ENCODE measurements around the gene DNAH3.

The DNAH3 gene

GRCh38 chr16:20903899-20904506 lies 246.6 kb downstream of the DNAH3 start:
- DNase-seq (ENCODE audit: low read depth), result no peak

GRCh38 chr16:20903116-20903898 lies 247.3 kb downstream of the DNAH3 start:
- no peak for DNase-seq (ENCODE audit: low read depth)

DNA sequence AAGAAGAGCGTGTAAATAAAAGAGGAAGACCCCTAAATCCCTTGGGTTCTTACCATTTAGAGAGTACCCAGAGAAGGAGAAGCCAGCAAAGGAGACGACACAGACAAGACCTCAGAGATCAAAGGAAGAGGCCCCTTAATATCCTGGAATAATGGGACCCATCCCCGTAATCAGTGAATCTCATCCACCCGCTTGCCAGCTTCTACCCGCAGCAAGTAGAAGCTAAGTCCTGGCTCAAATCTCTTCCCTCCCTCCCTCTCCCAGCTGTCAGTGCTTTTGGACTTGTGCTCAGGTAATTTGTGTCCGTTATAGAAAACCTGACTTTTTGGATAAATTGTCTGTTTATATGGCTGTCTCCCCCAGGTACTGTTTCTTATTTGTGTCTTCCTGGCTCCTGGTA lies 248.2 kb downstream of the DNAH3 start:
- no peak for DNase-seq (ENCODE audit: low read depth)

- DNase-seq (ENCODE audit: low read depth), result no peak
Measured at GRCh38 chr16:20901436-20902112, 249.1 kb downstream of the DNAH3 start.

DNA sequence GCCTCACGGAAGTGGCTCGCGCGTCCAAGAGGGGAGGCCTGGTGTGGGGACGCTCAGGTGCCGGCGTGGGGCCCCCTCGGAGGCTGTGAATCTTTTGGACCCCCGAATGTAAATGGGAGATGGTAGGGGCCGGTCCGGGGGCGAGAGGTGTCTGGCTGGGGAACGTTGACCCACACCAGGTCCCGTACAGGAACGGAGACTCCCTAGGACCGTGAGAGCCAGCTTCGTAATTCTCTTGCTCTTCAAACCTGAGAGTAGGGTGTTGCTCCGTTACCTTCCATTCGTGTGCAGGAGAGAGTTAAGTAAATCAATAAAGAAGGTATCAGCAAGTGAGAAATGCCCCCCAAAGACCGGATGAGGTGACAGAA lies 249.6 kb downstream of the DNAH3 start:
- no peak for DNase-seq (ENCODE audit: low read depth)

- peak; percentile 74 for DNase-seq (ENCODE audit: low read depth)
Measured at GRCh38 chr16:20900299-20901067, 250.2 kb downstream of the DNAH3 start, which contains the start of the genes DCUN1D3 and LYRM1. Gene DCUN1D3, minus strand, starts transcription at chr16:20900358. Its CDS starts 37,820 bp downstream, at chr16:20862538. Gene LYRM1, plus strand, starts transcription at chr16:20900771. Its CDS starts 14,785 bp downstream, at chr16:20915556.

GRCh38 chr16:20899477-20900298 lies 251.0 kb downstream of the DNAH3 start:
- peak; percentile 12 for DNase-seq (ENCODE audit: low read depth)

DNA sequence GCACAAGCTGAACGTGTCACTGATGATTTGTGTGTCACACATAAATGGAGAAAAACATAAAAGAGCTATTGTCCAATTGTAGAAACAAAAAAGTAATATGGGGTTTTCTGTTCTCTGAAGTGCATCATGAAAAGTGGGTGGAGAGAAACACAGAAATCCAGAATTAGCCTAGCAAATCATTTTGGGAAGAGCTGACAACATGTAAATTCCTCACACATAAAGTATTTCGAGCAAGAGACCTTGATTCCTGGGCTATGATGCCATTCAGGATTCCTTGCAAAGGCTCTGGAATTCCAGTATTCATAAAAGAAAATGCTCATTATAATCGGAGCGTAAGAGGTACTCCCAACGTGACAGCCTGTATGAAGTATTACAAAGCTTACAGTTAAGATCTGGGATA lies 251.6 kb downstream of the DNAH3 start:
- no peak for DNase-seq (ENCODE audit: low read depth)

- DNase-seq (ENCODE audit: low read depth), result no peak
Measured at GRCh38 chr16:20897922-20898321, 252.7 kb downstream of the DNAH3 start.

- DNase-seq (ENCODE audit: low read depth), result no peak
Measured at GRCh38 chr16:20897253-20897897, 253.3 kb downstream of the DNAH3 start.

DNA sequence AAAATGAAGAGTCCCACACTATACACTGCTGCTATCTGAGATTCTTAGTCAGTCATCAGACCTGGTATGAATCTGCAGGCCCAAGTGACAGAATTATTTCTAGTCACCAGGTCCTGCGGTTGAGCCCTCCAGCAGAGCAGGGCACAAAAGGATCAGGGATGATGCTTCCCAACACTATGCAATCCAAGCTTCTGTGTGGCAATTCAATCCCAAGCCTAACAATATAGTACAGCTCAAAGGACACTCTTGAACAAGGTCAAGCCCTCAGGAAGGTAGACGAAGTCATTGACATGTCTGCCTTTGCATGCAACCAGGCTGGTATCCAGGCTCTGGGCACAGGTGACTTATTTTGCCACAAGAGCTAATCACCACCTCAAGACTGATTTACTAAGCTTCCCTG lies 256.3 kb downstream of the DNAH3 start:
- DNase-seq (ENCODE audit: low read depth), result no peak

- DNase-seq (ENCODE audit: low read depth), result no peak
Measured at GRCh38 chr16:20889625-20890275, 260.9 kb downstream of the DNAH3 start.

GRCh38 chr16:20887207-20887606 lies 263.4 kb downstream of the DNAH3 start:
- DNase-seq (ENCODE audit: low read depth), result no peak

DNA sequence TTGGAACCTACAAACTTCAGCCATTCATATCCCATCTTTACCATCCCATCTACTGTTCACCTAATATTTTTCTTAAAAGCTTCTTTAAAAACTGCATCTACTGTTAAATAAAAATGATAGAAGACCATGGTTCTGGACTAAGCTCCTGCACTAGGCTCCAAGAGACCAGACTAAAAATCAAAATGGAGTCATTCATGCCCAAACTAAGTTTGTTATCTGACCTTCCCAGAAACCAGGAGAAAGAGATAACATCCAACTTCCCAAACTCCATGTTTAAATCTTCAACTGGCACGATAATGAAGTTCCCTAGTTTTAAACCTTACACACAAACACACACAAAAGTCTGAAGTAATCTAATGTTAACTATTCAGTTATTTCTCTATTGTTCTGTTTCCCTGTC lies 264.3 kb downstream of the DNAH3 start:
- DNase-seq (ENCODE audit: low read depth), result no peak

GRCh38 chr16:20884240-20884556 lies 266.4 kb downstream of the DNAH3 start:
- no peak for DNase-seq (ENCODE audit: low read depth)

- no peak for DNase-seq (ENCODE audit: low read depth)
Measured at GRCh38 chr16:20883554-20884239, 266.9 kb downstream of the DNAH3 start.
